GM21528 (cell line): ENCODE data around the gene TBX18.

Experiments
- ATAC-seq: cut with Tn5 transposase; IDR thresholded peaks from one replicate; pipeline ENCODE4 v1.9.1; 2021; ENCODE audit warnings: mild to moderate bottlenecking, moderate library complexity; ENCODE audit not compliant: unreplicated experiment, low FRiP score

The TBX18 gene

DNA sequence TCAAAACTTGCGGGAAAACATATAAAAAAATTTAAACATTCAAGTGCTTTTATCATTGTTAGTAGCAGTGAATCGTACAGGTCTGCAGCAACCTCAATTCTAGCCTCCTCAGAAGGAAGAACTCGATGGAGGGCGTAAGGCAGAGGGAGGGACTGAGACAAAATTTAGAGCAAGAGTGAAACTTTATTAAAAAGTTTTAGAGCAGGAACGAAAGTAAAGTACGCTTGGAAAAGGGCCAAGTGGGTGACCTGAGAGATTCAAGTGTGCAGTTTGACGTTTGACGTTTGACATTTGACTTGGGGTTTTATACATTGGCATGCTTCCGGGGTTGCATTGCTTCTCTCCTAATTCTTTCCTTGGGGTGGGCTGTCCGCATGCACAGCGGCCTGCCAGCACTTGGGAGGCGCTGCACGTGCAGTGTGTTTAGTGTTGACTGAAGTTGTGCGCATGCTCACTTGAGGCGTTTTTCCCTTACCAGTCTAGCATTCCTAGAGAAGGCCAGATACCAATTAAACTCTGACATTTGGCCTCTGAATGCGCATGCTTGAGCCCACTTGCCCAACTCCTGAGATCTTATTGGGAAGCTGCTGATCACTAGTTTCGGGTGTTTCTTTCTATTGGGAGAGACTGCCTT lies 82.6 kb downstream of the TBX18 start:
- ATAC-seq = no peak

DNA sequence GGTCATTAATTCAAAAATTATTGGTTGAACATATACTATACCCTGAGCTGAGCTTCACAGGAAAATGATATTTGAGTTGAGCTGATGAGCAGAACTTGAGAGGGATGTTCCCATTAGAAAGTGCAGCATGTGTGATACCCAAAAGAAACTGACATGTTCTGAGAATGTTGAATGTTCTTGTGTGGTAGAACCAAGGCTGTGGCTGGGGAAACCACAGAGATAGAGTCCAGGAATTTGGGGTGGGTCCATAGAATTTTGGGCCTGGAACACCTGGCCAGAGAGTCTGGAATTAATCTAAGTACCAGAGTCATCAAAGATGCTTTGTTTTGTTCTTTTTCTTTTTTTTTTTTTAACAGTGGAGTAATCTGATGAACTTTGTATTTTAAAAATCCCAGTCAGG lies 88.7 kb downstream of the TBX18 start:
- no peak for ATAC-seq

DNA sequence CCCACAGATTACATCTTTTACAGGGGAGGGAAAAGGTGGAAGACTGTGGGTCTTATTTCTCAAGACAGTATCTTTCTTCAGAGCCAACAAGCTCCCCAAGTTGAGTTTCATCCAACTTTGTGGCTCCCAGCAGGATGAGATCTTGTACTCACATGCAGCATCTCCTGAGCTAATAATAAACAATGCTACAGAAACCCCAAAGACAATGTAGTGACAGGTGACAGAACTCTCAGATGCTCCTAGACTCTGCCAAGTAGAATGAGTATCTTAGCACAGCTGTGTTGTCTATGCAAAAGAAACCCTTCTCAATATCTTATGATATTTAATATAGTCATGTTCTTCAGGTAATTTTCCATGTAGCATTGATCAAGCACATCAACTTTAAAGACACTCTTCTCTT lies 90.0 kb downstream of the TBX18 start:
- no peak for ATAC-seq

DNA sequence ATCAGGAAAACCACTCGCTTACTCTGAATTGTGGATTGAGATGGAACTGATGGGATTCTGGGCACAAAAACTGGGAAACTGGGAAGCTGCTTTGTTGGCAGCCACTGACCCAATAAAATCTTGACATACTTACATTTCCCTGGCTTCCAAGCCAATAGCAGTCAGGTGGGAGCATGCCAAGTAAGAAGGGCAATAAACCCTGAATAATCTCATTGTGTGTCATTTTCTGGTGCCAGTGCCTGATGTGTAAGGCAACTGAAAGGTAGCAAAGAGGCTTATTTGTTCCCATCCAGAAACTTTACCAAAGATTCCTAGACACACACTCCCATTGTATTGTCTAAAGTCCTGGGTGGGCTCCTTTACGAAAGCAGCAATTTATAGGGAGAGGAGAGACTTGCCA lies 93.2 kb downstream of the TBX18 start:
- no peak for ATAC-seq

DNA sequence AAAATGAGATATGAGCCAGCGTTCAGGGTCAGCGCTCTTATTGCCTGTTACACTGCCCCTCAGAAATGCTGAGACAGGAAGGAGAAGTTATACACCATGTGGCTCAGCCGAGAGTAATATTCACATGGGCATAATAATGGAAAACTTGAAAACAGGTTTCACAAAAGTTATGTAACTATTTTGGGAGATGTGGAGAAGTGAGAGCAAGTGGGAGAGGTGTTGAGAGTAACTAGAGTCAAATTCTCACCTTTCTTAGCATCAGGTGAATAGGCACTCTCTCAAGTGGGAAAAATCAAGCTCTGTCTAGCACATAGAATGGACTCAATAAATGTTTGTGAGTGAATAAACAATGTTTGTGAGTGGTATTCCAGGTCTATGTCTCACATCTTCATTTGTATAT lies 94.5 kb downstream of the TBX18 start:
- no peak for ATAC-seq

DNA sequence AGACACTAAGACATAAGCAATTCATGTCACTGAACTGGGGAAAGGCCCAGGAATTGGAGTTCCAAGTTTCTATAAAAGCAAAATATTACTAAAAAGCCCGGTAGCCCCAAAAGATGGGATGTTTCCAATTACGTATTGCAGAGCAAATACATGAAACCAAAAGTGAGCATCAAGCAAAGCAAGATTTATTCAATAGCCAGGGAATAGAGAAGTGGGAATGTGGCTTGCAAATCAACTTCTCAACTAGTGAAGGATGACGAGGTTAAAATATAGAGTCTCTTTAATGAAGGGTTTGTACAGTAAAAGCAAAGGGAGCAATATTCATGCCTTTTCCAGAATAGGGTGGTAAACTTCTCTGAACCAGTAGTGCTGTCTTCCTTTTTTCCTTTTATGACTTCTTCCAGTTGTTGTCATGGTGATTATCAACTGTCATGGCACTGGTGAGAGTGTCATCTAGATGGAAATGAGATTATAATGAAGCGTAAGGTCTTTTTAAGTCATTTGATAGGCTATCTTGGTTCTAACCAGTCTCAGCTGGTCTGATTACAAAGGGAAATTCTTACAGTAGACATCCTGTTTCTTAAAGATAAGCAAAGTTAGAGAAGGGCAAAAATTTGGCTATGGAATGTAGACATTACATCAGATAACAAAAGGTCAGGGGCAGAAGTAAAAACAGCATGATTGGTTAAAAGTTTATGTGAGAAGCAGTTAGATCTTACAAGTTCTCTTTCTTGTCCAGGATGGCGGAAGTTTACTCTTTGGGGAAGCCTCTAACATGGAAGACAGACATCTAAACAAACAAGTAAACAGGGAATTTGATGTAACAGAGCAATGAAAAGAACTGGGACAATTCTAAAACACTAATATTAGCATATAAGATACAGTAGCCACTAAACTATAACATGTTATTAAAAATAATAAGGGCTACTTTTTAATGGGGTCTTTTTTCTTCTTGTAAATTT lies 96.9 kb downstream of the TBX18 start:
- ATAC-seq = no peak

DNA sequence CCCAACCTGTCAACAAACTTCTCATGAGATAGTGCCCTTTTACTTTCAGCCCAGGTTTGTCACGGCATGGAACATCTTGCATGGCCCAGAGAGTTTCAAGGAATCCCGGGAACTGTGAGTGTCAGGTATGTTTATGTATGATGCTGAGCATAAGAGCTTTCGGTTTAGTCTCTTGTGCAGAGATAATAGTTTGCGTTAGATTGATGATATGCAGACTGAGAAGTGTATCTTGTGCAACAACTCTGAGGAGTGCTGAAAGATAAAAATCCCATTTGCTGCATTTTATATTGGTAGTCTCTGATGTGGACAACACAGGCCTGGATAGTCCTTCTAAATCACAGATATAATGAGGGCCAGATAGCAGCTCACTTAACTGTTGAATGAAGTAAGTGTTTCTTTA lies 99.0 kb downstream of the TBX18 start:
- no peak for ATAC-seq

DNA sequence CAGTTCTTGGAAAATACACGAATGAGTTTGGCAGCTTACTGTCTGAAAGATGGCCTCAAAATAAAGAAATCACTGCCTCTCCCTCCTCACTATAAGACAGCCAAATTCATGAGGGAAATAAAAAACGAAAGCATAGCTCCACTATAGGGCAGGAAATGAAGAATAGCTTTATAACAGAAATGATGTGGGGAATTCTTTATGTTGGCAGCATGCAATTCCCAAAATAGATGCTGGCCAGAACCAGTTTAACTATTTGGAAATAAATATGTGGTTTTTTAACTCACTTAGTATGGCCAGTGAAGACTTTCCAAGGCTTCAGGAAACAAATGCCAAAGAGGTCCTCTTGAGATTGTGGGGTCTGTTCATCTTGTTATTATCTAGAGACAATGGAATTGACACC lies 100.5 kb downstream of the TBX18 start:
- no peak for ATAC-seq

DNA sequence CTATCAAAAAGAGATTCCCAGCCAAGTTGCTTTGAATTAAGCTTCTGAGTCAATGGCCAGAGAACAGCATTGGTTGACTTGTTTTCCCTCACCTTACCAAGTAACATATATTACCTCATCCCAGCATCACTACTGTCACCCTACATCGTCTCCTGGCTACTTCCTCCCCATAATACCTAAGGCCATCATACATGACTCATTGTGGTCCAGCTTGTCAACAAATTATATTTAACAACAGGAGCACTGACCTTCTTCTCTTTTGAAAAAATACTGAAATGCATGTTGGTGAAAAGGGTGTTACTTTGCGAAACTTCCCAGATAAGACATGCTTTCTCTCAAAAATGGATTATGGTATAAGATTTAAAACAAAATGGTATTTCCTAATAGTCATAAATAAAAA lies 106.9 kb downstream of the TBX18 start:
- ATAC-seq = no peak

DNA sequence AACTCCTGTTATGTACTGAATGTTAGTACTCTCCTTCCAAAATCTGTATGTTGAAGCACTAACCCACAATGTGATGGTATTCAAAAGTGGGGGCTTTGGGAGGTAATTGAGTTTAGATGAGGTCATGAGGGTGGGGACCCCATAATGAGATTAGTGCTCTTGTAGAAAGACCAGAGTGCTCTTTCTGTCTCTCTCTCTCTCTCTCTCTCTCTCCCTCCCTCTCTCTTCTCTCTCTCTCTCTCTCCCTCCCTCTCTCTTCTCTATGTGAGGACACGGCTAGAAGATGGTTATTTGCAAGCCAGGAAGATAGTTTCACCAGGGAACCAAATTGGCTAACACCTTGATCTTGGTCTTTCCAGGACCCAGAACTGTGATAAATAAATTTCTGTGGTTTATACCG lies 107.4 kb downstream of the TBX18 start:
- ATAC-seq = no peak

DNA sequence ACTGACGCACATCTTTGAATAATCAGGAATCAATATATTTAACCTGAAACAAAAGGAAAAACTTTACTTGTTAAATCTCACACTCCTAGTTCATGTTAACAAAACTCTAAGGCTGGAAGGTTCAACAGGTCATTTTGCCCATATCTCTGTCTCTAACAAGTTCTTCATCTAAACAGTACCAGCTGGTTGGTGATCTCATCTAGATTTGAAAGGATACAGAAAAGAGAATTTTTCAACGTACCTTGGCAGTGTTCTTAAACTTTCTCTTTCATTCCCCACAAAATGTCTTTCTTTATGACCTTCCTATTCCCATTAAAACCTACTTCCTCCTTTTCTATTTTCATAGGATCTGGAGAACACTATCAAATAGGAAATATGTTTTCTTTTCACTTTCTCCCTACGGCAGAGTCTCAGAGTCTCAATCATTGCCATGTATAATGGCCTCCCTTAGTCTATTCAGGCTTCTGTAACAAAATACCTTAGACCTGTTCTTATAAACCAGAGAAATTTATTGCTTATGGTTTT lies 111.3 kb downstream of the TBX18 start:
- ATAC-seq = no peak

DNA sequence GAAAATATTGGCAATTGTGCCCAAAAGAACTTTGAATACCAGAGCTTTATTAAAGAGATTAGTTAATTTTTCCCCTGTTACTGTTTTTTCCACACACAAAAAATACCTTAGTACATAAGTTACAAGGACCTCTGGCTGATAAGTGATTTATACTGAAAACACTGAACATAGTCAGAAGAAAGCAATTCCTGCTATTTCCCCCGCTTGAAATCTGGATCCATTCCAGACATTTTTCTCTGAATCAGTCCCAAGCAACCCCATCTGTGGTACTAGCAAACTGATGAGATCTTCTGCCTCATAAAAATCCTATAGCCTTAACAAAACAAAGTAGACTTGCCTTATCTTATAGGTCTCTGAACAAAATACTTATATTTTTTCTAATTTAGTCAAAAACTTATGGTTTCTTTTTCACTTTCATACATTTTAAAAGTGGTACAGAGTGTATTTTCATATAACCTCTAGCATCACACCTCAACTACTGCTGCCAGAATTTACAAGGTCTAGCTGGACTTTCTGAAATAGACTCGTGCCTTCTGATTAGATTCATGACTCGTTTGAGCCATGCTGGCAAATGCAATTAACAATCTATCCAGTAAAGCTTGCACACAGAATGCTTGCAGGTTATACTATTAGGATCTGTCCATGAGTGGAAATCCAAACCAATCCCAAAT lies 111.9 kb downstream of the TBX18 start:
- ATAC-seq = no peak

DNA sequence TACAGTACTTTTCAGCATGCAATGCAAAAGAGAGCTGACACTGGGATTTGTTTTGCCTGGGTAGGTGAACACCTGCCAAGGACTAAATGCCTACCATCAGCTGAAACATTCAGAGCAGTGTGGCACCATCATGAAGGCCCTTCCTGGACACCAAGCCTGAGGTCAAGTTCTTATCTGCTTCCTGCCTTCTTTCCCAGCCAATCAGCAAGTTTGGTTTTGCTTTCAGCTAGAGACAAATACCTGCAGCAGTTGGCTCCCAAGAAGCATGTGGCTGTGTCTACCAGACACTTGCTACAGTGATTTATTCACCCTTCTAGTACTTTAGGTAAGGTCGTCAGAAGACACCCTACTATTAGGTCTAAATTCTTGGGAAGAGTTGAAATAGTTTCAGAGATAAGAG lies 112.8 kb downstream of the TBX18 start:
- ATAC-seq = no peak

DNA sequence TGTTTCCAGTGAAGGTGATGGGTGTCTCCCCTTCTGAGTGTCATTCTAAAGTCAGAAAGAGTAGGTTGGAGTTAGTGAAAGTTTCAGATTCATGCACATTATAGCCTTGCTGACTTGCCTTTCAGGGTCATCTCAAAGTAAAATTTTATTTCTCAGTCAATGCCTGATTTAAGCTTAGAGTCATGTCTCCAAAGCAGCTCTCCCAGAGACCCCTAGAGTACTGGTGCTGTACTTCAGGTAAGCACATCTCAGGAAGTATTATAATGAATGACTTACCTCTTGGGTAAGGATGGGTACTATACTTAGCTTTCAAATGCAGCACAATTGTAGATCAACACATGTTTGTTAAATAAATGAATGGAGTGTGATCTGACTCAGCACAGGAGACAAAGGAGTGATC lies 116.0 kb downstream of the TBX18 start:
- no peak for ATAC-seq

DNA sequence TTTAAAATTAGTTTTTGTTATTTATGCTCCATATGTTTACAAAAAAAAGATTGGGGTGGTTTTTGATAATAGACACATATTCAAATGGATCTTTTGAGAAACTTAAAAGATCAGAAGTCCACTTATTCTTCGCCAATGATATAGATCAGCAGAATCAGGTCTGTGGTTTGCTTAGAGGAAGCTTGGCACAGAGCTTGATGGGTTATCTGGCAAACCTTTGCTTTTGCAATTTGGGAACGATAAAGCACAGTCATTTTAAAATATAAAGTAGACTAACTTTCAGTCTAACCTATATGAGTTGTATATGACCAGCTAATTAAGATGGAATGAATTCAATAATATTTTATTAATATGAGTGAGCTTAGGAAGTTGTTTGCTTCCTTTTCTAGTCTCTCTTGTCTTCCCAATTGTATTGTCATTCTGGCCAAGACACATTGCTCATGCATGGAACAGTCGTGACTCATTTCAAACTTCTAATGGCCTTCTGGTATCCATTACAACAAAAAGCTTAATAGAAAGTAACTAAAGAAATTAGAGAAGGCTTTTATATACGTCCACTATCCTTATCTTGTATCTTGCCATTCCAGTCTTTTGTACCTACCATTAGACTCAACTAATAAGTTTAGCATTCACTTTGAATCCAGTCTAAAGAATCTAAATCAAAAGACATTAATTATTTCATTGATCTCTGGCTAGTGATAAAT lies 118.7 kb downstream of the TBX18 start:
- no peak for ATAC-seq

DNA sequence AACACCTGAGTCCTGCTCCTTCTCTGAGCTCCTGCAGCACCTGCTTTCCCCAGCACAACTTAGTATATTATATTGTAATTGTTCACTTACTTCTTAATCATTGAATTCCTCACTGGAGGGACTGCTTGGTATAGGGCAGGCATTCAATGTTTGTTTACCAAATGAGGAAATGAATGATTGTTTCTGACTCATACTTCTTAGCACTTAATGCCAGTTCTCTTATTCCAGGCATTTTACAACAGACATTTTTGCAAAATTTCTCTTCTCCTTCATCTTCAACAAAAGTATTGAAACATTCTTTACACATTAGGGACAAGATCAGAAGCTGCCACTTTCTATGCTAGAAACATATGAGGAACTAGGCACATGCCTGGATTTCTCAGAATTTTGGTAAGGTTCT lies 119.4 kb downstream of the TBX18 start:
- ATAC-seq = no peak

DNA sequence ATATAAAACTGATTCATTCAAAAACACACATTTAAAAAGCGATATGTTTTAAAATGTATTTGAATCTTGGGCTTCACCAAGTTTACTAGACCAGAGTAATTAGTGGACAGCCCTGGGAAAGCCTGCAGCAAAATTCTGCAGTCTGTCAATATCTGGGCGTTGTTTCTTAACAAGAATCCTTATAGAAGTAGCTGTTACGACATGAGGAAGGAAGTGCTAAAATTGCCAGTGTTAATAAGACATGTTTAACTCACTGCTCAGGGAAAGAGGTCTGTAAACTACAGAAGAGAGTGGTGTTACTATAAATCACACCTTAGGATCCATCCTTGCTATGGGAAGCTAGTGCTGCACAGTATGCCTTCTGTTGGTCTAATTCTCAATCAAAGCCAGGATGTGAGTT lies 120.6 kb downstream of the TBX18 start:
- ATAC-seq = no peak

DNA sequence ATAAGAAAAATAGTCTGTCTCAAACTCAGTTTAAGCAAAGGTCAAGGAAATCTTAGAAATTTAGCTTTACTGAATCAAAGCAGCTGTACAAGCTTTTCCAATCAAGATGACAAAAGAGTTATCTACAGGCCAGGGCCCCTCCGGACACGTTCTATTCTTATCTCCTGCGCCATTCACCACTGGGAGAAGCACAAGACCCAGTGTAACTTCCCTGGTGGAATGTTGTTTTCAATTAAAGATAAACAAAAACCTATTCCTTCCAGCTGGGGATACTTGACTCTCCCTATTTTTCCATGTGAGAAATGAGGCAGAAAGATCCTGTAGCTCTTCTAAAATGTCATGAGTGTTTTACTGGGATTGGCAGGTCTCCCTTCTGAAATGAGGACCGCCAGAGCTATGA lies 123.3 kb downstream of the TBX18 start:
- ATAC-seq = no peak

DNA sequence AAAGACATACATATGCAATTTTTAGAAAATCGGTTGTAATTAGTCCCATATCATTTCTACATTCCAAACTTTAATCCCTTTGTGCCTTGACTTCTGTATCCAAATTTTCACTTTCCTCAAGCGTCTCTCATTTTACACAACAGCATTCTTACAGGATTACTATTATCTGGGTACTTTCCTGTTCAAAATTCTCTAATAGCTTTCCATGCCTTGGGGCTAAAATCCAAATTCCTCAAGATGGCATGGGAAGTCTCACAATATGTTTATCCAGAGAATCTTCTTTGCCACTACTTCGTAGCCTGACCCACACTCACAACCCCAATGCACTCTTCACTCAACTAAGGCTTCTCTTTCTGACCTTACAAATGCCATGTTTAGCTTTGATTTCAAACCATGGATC lies 125.0 kb downstream of the TBX18 start:
- no peak for ATAC-seq

DNA sequence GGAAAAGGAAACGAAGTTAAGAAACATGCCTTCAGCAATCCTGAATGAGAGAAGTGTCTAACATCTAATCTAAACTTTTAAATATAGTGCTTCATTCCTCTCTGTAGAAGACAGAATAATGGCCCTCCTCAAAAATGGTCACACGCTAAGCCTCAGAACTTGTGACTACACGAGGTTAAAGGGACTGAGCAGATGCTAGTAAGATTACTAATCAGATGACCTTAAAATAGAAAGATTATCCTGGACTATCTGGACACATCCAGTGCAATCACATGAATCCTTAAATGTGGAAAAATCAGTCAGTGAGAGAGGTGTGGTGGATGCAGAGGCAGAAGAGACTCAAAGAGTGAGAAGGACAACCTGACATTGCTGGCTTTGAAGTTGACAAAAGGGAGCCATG lies 126.1 kb downstream of the TBX18 start:
- ATAC-seq = no peak
